HG03135 (cell line): ENCODE measurements around the gene LTBP2.

ENCODE experiments used
- ATAC-seq: cut with Tn5 transposase; IDR thresholded peaks from one replicate; pipeline ENCODE4 v1.9.1; 2021; ENCODE audit warnings: mild to moderate bottlenecking, moderate library complexity; ENCODE audit not compliant: unreplicated experiment

LTBP2 gene

GRCh38 chr14:74531006-74531405 lies 81.0 kb downstream of the LTBP2 start:
- no peak for ATAC-seq

- ATAC-seq = no peak
Measured at GRCh38 chr14:74528886-74529285, 83.2 kb downstream of the LTBP2 start.

- ATAC-seq = no peak
Measured at GRCh38 chr14:74528406-74528805, 83.6 kb downstream of the LTBP2 start.

DNA sequence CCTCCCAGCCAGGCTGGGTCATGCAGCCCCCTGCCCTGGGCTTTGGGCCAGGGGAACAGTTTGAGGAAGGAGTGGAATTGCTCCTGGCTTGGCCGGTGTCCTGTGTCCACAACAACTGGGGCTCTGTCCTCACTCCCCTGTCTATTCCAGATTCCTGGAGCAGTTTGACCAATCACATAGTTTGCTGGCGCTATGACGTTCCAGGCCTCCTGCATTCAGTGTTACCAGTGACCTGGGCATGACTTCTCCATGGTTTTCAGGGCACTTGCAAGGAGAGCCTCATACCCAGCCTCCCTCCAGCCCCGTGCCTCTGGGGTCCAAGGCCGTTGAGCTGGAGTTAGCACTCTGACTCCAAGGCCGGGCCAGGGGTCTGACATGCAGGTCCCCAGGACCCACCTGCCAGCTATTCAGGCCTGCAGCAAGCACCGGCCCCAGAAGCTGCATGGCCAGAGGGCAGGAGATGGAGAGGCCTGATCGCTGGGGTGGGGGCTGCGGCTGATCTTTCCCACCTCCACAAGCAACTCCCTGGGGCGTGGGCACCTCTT lies 84.2 kb downstream of the LTBP2 start:
- ATAC-seq = no peak

DNA sequence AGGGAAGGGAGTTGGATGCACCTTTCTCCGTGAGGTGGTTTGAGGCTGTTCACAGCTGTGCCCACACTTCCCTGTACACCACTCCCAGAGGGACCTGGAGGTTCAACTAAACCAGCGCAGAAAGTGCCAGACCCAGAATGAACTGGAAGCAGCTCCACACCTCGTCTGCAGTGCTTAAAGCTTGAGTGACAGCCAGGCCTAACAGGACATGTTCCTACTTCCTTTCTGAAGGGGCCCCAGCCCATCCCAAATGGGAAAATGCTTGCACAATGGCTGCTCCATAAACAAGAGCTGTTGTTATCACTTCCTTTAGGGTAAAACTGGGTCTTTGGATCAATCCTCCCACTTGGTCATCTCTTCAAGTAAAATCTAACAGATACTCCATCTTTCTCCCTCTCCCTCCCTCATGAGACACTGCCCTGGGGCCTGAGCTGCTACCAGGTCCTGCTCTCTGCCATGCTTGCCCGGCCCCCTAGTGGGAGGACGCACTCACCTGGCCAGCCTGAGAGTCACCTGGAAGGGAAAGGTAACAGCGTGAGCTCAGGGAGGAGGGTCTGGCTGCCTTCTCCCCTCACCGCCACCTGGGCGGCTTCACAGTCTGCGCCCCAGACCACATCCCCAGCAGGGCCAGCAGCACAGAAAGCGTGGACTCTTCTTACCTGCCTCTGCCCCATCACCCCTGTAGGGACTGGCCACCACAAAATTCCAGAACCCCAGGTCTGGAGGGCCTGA lies 85.0 kb downstream of the LTBP2 start:
- no peak for ATAC-seq

- ATAC-seq = no peak
Measured at GRCh38 chr14:74525361-74525851, 86.6 kb downstream of the LTBP2 start.

GRCh38 chr14:74524812-74525135 lies 87.3 kb downstream of the LTBP2 start:
- ATAC-seq = no peak

GRCh38 chr14:74524076-74524811 lies 87.8 kb downstream of the LTBP2 start:
- no peak for ATAC-seq

DNA sequence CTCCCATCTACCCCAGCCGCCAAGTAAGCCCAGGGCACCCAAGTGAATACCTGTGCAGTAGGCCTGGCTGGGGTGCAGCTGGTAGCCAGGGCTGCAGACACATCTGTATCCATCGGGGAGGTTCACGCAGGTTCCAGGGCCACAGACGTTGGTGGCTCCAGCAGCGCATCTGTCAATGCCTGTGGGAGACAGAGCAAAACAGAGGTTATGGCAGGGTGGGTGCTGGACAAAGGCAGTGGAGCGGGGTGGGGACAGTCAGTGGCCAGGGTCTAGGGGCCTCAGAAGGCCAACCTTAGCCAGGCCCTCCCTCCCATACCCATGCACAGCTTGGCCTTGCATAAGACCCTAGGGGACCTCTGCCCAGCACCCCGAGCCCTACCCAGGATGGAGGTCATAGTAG lies 89.3 kb downstream of the LTBP2 start:
- no peak for ATAC-seq

DNA sequence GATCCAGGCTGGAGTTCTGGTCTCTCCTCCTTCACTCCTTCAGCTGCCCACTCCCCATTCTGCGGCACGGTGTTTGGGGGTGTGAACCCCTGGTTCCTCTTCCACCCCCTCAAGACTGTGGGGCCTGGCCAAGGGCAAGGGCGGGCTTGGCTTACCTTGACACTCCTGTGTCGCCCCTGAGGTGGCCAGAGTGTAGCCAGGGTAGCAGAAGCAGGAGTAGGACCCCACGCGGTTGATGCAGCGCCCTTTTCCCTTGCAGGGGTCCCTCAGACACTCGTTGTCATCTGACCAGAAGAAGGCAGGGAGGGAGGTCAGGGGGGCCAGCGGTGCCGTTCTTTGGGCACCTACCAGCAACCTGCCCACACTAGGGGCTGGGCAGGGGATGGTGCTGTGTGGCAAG lies 90.3 kb downstream of the LTBP2 start:
- no peak for ATAC-seq

DNA sequence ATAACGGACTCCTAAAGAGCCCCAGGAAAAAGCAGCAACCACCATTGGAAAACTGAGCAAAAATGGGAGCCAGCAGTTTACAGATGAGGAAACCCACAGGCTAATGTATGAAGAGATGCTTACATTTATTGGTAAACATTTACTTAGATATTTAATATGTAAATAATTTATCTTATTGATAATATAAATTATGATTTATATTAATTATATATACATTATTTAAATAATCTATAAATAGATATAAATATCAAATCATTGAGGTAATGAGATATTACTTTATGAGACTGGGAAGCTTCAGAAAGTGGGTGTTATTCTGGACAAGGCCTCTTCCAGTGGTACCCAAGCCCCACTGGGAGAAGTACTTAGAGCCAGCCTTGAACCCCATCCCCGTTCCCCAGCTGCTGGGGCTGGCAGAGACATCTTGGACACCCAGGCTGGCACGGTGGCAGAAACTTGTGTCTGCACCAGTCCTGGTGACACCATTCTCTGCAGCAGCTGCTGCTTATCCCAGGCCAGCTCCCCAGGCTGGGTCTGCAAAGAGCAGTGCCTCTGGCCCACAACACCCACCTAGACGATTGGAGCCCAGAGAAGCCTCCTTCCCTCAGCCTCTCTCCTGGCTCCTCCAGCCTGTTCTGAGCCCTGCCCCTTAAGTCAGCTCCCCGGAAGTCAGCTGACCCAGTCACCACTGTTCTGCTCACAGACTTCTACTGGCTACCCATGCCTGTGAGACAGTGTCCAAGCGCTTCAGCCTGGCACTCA lies 92.5 kb downstream of the LTBP2 start:
- ATAC-seq = no peak

- ATAC-seq = no peak
Measured at GRCh38 chr14:74518221-74518620, 93.8 kb downstream of the LTBP2 start.

DNA sequence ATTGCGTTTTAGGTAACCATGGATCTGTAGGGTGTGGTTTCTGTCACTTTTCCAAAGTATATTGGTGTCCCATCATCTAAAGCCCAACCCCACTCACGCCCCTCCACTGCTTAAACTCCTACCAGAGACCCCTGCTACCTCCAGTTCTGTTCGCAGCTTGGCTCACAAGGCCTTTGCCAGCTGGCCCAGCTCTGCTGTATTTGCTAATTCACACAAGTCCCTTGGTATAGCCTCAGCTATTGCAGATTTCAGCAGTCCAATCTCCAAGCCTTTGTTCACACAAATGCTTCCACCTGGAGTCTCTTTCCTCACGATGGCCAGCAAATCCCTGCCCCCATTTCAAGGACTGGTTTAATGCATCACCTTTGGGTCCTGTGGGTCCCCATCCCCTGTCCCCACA lies 94.3 kb downstream of the LTBP2 start:
- no peak for ATAC-seq

GRCh38 chr14:74516451-74517160 lies 95.4 kb downstream of the LTBP2 start:
- ATAC-seq = no peak

DNA sequence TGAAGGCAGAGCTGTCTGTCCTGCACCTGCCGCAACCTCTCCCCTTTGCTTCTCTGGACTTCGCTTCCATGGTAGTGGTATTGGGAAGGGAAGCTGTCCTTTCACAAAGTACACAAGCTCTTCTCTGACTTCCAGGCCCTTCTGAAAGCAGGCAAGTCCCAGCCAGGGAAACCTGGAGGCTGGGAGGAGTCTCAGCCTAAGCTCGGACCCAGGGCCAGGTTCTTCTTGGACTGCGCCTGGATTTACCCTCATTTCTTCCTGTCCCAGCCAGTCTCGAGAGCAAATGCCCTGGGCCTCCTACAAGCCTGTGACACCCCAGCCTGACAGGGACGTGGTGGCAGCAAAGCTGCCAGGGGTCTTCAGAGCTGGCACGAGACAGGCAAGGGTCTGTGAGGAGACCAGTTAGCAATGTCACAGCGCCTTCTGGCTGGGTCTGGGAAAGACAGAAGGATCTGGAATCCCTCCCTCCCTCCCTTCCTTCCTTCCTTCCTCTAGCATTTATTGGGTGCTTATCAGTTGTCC lies 96.1 kb downstream of the LTBP2 start:
- ATAC-seq = no peak

DNA sequence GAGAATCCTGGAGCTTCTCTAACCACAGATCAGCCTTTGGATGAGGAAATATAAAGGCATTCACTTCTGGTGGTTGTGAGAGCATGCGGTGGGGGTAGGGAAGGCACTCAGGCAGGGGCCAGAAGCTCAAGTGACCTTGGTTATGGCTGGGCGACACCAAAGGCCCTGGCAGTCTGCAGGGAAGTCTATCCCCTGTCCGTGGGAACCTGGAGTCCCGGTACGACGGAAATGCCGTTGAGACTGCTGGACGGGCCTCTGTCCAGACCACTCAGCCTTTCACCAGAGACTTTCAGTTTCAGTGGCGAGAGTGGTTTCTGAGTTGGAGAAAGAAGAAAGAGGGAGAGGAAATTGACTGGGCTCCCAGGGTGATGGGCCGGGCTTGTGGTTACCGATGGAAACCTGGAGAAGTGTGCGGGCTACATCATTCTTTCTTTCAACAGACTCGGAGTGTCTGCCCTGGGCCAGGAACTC lies 97.5 kb downstream of the LTBP2 start:
- no peak for ATAC-seq

DNA sequence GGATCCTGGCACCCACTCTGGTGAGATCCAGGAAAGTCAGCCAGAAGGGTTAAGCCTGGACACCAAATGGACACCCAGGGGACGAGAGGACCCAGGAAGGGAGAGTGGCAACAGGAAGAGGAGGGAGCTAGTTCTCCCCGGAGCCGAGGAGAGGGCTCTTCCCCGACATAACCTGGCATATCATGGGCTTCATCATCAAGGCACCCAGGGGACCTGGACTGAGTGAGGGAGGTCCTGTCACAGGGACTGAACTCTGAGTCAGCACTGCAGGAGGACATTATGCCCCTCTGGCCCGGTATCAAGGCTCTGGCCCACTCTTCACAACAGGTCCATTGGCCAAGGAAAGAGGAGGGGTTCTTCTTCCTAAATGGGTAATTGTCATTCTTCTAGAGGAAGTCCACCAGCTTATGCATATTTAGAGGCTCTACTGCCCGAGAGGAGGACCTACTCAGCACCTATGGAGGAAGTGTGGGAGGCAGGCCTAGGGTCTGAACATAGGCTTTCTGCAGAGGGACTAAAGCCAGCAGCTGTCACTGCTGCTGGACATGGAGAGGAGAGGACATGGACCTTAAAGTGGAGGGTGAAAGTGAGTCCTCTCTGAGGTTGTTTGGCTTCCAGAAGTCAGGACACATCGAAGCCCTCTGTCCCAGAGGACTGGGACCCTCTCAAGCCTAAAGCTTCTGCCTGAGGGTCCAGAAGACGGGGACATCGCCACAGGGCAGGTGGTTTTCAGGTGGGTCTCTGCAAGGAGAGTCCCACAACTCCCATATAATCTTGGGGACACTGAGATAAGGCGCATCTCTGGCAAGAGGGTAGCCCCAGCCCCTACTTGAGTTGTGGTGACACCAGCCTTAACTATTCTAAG lies 99.8 kb downstream of the LTBP2 start:
- no peak for ATAC-seq

GRCh38 chr14:74510959-74511409 lies 101.1 kb downstream of the LTBP2 start:
- no peak for ATAC-seq

DNA sequence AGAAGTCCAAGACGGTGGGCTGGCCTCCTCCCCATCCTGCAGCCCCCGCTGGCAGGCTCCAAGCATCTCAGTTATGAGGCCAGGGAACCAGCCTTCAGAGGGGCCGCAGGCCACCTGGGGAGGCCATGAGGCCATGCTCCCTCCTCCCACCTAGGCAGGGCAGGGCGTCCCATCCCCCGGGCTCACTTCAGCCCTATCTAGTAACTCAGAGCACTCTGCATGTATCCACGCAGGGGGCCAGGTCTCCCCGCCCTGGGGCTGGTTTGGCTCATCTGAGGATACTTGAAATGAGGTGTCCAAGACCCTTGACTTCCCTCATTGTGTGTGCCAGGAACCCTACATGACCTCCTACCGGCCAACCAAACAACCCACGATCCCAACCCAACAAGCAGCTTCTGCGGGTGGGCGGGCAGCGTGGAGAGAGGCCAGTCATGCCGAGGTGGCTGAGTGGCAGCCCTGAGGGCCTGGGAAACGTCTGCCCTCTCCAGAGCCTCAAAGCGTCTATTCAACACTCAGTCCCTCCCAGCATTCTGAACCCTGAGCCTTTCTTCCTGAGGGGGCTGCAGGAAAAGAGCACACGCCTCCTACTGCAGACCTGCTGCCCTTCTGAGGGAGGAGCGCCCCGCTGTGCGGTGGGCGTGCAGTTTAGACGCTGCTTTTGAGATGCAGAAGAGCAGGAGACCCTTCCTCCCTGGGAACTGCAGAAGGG lies 101.7 kb downstream of the LTBP2 start:
- no peak for ATAC-seq
